HEK293T (cell line): ENCODE measurements around the gene NTN1.

Source experiments
- ARNT ChIP-seq: fragments of 450-650 bp; IDR thresholded peaks from 2 replicates; pipeline ENCODE4 v1.6.1; 2017; ENCODE audit warnings: mild to moderate bottlenecking
- FOXK2 ChIP-seq: fragments of 450-650 bp; IDR thresholded peaks from 2 replicates; pipeline ENCODE4 v1.6.1; 2016; ENCODE audit warnings: mild to moderate bottlenecking
- FOXM1 ChIP-seq: fragments of 450-650 bp; IDR thresholded peaks from 2 replicates; pipeline ENCODE4 v1.6.1; 2017; ENCODE audit warnings: mild to moderate bottlenecking, borderline replicate concordance
- HDGF ChIP-seq: fragments of 450-650 bp; IDR thresholded peaks from 2 replicates; pipeline ENCODE4 v1.6.1; 2017; ENCODE audit warnings: antibody characterized with exemption, borderline replicate concordance
- NFRKB ChIP-seq: fragments of 450-650 bp; IDR thresholded peaks from 2 replicates; pipeline ENCODE4 v1.6.1; 2016; ENCODE audit warnings: mild to moderate bottlenecking, moderate library complexity
- SP1 ChIP-seq: fragments of 450-650 bp; IDR thresholded peaks from 2 replicates; pipeline ENCODE4 v1.6.1; 2017

- TF ChIP-seq FOXK2 (no peak), NFRKB (no peak), SP1 (no peak), ARNT (no peak), HDGF (no peak), FOXM1 (no peak)
These were observed 194.2 kb downstream of the NTN1 start for GRCh38 chr17:9215465-9215864.
